H4 (cell line): ENCODE measurements around the gene PLA2G2C. TPM values are rescaled to one million over a fixed set of nuclear protein-coding genes. Genes with fewer than 3 reads are reported as not detected.
"Not testable (repeated sequence)": the region's sequence is repeated elsewhere in the genome, so short reads cannot be mapped to it uniquely, and the experiment has no call there.

ENCODE experiments used
- DNase-seq: peaks from one replicate; pipeline ENCODE4 v3.0.0-alpha.2; 2015; ENCODE audit warnings: low spot score
- total RNA-seq: library from RNA; depleted of rRNA; stranded (reverse); fragments of >200 nt; shearing (Covaris generic); gene quantifications from 2 replicates; pipeline ENCODE4 v1.2.3, GENCODE V29; 2014; rRNA removed

PLA2G2C gene, protein sequence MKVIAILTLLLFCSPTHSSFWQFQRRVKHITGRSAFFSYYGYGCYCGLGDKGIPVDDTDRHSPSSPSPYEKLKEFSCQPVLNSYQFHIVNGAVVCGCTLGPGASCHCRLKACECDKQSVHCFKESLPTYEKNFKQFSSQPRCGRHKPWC
- total RNA-seq, result not detected in 2 replicates

DNA sequence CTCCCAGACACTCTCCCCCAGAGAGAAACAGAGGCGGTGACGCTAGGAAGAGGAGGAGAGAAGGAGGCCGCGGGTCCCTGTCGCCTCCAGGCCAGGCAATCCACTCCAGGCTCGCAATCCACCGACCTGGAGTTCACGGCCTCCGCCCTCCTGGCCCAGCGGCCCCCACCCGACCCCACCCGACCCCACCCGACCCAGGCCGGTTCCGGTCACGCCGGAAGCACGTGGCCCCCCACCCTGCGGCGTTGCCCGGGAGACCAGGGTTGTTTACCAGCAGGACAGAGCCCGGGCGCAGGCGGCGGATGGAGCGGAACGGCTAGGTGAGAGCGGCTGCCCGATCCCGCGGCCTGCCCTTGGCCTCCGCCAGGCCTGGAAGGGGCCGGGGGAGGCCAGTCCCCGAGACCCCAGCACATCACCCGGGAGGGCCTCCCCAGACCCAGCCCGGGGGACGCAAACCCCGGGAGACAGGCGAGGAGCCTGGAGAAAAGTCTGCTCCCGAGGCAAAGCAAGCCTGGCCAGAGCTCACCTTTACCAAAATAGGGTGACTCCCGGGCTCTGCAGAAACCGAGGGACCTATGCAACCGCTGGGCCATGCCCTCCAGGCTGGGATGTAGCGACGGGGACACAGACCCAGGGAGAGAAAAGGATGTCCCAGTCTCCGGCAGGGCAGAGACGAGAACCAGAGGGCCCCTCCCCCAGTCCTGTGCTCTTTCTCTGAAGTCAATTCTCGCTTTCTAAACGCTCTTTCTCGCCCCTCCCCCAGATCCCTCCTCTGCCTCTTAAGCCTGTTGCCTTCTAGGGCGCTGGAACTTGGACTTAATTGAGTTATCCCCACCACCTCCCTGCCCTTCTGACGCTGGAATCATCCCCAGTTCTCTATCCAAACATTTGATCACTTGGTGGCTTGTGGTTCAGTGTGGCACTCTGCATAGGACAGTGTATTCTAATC is at the start of gene PLA2G2C, which contains the start of gene UBXN10:
PLA2G2C (minus strand) TSS at position 685 of the 949 bp plus-strand sequence. CDS start 9,155 bp downstream, outside the sequence.
UBXN10 (plus strand) TSS at position 263 of the 949 bp plus-strand sequence. CDS start 4,466 bp downstream, outside the sequence.
- DNase-seq, result no peak

DNA sequence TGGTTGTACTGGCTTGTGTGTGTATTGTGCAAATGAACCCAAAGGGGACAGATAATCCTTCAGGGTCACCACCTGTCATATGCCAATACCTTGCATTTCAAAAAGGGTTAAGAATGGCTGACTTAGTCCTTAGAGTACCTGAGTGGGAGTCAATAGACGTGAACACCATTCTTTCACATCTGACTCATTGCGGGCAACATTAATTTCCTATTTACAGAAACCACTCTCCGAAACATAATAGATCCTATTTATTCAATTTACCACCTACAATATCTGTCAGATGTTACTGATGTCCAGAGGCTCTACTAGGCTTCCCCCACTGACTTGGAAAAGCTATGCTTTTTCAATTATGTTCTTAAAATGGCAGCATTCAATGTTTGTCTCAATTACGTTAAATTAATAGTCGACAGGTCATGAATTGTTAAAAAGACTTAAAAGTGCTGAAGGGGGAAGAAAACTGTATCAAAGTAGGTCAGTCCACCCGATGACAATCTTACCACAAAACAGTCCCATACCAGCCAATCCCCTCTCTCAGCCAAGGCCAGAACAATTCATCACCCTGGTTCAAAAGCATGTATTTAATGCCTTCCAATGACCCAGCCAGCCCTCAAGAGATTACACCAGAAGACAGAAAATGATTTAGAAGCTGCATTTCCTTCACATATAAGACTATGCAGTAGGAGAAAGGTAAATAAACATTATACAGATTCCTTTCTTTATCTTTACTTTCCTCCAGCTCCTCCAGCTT is 48.6 kb upstream of the PLA2G2C start:
- DNase-seq, result no peak

- DNase-seq, result no peak
These were observed 47.5 kb upstream of the PLA2G2C start for GRCh38 chr1:20233866-20234265.

DNA sequence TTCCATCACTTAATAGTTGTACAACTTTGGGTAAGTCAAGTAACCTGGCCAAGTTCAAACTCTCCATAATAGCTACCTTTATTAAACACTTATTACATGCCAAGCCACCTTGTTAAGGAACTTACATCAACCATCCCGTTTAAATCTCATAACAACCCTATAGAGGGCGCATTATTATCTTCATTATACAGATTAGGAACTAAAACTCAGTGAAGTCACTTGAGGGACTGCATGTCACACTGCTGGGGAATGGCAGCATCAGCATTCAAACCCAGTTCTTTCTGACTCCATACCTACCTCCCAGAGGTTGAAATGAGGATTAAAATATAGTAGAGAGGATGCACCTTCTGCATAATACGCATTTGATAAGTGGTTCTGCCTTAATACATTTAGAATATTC is 47.1 kb upstream of the PLA2G2C start:
- DNase-seq, result peak; percentile 30

DNA sequence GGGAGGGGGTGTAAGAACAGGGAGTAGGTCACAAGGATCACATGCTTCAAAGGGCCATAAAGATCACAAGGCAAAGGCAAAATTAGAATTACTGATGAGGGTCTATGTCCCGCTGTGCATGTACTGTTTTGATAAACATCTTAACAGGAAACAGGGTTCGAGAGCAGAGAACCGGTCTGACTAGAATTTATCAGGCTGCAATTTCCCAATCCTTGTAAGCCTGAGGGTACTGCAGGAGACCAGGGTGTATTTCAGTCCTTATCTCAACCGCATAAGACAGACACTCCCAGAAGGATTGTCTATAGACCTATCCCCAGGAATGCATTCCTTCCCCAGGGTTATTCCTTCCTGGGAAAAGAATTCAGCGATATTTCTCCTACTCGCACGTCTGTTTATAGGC is 46.2 kb upstream of the PLA2G2C start:
- DNase-seq, result not testable (repeated sequence)

DNA sequence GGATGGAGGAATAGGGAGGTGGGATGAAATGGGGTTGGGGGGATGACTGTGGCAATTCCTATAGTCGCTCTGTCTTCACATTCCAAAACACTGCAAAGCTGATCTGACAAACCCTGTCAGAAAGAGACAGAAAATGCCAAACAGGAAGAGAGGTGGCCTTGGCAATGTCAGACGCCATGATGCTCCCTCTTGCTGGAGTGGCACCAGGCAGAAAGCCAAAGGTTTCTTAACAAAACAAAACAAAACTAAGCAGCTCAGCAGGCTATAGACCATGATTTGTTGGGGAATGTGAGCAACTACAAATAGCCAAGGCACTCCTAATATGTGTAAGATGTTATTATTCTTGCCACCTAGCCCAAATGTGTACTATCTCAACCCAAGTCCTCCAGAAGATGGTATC is 42.9 kb upstream of the PLA2G2C start:
- DNase-seq, result no peak

- no peak for DNase-seq
These were observed 42.1 kb upstream of the PLA2G2C start for GRCh38 chr1:20228314-20228825.

DNA sequence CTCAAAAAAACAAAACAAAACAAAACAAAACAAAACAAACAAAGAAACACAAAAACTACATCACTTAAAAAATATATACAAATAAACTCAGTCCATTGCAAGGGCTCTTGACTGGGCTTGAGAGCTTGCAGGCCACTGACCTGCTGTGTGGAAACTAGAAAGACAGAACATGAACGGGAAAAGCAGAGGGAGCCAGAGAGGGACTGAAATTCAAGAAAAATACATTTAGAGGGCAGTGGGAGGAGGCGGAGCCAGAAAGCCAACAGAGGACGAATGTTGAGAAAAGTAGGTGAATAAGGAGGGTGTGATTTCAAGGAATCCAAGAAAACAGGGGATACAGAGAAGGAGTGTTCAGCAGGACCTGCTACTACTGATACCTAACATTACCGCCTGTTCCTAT is 41.4 kb upstream of the PLA2G2C start:
- DNase-seq, result no peak

DNA sequence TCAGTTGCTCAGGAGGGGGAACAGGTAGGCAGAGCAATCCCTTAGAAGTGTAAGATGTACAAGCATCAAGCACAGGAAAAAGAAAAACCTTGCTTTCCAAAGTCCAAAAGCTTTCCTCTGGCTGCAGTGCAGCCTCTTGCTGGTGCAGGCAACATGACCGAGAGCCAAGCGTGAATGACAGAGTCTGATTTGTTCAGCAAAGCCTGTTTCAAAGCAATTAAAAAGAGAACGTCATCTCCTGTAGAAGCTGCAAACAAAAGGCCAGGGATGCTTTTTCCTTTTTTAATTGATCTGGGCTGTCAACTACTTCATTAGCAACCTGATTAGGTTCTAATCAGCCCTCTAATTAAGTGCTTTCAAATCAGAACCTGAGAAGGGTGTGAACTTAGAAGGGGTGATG is 38.2 kb upstream of the PLA2G2C start:
- DNase-seq, result no peak

DNA sequence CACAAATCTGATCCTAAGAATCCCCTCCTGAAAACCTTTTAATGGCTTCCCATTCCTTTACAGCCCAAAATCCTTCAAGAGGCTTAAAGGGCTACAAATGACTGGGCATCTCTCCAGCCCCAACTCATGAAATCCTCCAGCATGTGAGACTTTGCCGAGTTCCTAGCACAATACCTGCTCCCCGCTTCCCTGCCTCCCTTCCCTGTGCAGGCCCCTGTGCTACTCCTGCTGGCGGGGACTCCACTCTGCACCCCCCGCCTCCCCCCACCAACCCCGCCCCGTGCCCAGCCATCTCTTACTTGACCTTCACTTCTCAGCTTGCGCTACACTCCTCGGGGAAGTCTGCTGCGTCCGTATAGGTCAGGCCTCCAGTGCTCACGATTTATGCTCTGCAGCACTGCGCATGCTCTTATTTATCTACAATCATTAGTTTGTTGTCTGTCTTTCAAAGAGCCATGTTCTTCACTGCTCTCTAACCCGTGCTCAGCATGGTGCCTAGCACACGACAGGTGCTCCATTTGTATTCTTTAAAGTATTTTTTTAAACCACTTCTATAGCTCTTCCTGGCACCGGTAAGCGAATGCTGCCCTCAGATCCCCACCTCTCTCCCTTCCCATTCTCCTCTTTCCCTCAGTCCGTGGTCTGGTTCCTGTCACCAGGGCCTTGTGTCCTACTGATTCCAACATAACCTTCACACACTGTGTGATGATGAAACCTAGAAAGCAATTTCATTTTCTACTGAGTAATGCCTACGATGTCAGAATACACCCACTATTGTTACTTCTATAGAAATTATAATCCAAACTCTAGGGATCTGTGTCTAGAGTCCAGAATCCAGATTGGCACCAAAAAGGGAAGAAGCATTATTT is 37.5 kb upstream of the PLA2G2C start:
- no peak for DNase-seq

DNA sequence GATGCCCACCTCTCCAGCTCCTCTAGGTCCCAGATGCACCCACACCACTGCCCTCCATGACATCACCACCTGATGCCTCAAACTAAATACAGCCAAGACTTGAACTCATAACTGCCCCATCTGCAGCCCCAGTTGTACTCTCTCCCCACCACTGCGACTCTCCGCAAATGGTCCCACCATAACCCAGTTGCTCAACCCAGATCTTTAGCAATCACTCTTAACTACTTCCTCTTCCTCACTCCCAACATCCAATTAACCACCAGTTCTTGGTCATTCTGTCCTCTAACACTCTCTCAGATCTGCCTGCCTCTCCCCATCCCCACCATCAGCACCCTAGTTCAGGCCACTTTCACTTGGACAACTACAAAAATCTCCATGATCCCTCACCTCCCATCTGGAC is 36.8 kb upstream of the PLA2G2C start:
- no peak for DNase-seq

DNA sequence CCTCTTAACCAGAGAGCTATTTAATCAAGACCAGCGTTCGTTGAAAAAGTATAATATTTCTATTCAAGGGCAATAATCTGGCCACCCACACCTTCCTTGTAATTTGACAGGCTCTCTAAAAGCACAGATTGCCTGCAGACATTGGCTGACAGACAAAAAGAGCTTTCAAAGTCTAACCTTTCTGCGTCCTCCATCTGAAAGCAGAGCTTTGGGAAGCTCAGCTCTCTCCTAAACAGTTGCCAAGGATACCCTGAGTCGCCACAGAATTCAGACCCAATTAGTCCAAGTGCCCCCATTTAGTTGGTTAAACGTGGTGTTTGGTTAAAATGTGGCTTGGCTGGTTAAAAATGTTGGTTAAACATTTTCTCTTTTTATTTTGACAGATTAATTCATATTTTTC is 33.7 kb upstream of the PLA2G2C start:
- DNase-seq, result no peak

- DNase-seq, result not testable (repeated sequence)
These were observed 32.7 kb upstream of the PLA2G2C start for GRCh38 chr1:20219053-20219452.

- no peak for DNase-seq
These were observed 30.3 kb upstream of the PLA2G2C start for GRCh38 chr1:20216574-20216973.

- no peak for DNase-seq
These were observed 29.4 kb upstream of the PLA2G2C start for GRCh38 chr1:20215716-20216115.

- DNase-seq, result peak; percentile 60
These were observed 26.5 kb upstream of the PLA2G2C start for GRCh38 chr1:20212685-20213331.

DNA sequence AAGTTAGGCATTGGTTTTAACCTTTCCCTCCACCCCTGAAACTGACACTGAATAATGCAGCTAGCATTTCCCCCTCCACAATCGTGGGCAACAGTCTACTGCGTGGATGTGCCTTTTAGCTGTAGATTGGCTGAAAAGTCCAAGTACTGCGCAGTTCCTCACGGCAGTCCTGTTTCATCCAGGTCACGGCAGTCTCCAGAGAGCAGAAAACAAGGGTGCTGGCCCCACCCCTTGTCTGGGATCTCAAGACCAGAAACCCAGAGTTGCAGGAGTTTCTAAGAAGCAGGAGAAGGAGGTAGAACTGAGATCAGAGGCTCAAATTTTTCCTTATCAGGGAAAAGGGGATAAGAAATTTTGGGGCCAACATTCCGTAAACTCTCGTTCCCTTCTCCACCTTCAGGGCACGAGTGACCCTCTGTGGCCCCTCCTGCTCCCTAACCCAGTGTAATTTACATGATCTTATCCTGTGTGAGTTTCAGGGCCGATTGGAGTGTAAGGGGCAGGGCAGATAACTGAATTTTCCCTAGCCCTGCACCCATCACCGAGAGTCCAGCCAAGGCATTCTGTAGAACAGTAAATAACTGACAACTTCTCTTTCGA is 25.9 kb upstream of the PLA2G2C start:
- DNase-seq, result no peak

GRCh38 chr1:20211511-20211931 is 25.2 kb upstream of the PLA2G2C start:
- no peak for DNase-seq

DNA sequence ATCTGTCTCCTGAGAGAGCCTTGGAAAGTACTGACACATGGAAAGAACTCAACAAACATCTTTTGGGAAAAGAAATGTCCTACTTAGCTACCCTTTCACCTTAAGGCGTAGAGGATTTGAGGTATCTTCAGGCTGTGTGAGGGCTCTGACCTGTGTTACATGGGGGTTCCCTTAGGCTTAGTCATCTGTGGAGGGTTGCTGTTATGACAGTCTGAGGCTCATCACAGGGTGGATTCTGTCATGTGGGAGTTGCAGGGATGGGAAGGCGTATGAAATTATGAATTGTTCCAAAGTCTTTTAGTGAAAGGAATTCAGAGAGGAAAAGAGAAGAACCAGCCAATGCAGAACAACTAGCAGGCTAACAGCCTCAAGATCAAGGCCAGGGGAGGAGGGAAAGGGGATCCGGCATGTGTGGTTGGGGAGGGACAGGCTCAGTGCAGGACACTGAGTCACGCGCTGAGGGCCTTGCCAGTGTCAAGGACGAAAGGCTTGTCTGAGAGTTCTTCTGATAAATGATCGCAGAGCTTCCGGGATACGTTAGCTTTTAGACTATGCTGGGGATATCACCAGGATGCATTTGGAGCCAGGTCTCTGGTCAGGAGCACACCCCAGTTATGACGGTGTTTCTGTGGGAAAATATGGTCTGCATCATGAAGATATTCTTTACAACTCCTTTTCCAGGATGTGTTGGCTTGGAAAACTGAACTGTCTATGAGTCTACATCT is 24.6 kb upstream of the PLA2G2C start:
- no peak for DNase-seq
